OCI-M1 (cell line): ENCODE measurements around the gene RIC3.

ENCODE experiments used
- DNase-seq: peaks from one replicate; lab custom pipeline; 2025; lab: John Stamatoyannopoulos, UW

RIC3 gene

DNA sequence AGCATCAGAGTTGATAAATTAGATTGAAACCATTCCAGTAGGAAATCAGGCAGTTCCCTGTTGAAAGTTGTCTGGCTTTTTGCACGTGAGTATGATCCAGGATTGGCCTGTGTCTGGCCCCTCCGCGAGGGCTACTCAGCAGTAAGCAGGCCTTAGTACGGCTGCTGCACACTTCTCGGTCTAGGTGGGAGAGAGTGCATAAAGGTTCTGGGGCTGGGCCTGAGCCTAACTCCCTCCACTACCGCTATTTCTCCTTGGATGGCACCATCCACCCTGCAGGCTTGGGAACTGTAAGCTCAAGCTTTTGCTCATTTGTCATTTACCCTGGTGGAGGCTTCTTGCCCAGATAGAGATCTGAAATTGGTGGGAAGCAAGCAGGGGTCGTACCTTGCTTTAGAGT, 65.9 kb downstream of the RIC3 start:
- no peak for DNase-seq

DNA sequence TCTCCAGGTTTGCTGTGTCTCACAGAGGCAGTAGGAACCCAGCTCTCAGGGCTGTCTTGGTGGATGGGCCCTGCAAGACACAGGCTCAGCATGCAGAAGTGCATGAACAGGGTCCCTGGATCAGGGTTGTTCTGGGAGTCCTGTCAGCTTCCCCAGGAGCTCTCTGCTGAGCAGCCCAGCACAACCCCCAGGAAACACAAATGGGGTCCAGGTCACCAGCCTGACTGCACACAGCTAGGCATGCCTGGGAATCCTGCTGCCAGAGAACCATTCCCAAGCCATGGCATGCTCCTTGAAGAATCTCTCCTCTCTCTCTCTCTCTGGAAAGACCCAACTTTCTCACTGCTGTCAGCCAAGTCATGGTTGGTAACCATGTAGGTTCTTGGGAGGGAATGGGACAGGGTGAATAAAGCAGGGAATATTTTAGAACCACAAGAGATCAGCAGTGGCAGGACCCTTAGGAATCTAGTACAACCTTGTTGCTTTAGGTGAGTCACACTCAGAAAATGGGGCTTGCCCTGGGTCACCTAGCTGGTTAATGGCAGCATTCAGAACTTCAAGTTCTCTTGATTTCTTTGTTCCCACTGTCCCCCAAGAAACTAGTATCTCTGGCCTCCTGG, 66.4 kb downstream of the RIC3 start:
- DNase-seq: no peak

DNA sequence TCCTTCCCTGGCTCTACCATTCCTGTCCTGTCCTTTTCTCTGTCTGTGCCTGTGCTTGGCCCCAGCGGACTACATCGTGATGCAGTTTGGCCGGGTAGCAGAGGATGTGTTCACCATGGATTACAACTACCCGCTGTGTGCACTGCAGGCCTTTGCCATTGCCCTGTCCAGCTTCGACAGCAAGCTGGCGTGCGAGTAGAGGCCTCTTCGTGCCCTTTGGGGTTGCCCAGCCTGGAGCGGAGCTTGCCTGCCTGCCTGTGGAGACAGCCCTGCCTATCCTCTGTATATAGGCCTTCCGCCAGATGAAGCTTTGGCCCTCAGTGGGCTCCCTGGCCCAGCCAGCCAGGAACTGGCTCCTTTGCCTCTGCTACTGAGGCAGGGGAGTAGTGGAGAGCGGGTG, 67.4 kb downstream of the RIC3 start:
- no peak for DNase-seq

DNA sequence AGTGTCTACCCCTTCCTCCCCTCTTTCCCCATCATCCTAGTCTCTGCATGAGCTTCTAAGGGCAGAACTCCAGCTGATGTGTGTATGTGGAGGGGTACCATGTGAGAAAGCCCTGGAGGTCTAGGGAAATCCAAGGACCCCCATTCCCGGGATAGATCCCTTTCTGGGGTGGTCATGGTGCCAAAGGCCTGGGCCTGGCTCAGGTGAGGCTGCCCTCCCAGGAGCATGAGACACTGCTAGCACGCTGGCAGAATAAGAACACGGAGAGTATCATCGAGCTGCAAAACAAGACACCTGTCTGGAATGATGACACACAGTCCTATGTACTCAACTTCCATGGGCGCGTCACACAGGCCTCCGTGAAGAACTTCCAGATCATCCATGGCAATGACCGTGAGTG, 68.2 kb downstream of the RIC3 start:
- DNase-seq: no peak

DNA sequence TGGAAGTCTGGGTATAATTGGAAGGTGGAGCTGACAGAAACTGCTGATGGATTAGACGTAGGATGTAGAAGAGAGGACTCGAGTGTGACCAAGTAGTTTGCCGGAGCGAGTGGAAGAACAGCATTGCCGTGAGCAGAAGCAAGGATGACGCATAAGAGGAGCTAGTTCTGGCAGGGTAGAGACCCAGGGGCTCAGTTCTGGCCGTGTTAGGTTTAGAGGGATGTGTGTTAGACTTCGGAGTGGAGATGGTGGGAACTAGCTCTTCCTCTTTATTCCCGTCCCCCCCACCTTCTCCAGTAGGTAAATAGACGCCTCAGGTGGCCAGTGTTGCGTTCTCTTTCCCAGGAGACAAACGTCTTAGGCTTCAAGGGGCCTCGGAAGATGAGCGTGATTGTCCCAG, 68.7 kb downstream of the RIC3 start:
- no peak for DNase-seq

DNA sequence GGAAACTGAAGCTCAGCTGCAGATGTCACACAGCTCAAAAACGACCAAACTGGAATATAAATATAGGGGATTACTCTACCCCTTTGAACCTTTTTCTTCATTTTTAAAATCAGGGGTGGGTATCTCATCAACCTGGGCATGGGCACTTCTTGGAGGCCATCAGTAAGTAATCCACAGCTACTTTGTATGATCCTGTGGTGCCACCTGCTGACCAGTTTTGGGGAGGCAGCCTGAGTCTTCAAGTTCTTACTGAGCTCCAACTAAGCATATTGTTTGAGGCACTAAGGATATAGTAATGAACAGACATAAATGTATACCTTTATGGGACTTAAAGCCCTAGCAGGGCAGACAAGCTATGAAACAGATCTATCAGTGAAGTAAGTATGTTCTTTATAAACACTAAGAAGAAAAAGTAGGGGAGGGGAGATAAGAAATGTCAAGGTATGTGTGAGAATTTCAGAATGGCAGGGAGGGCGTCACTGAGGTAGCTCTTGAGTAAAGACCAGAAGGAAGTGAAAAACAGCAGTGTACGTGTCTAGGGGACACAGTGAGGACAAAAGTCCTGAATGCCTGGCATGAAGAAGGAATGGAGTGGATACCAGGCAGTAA, 69.4 kb downstream of the RIC3 start:
- DNase-seq: peak; percentile 86

DNA sequence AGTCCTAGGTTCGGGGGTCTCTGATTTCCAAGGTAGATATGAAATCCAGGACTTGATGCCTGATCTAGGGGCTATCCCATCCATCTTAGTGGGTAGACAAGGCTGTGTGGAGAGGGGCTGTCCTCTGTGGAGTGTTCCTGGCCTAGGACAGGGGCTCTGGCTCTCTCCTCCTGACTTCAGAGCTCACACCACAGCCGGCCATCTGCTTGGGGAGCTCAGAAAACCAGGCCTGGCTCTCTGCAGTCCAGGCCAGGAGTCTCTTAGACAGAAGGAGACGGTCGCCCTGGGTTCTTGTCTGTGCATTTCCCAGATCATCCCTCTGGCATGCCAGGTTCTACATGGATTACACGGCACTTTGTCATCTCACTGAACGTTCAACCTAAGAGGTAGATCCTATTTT, 69.9 kb downstream of the RIC3 start:
- DNase-seq: no peak

DNA sequence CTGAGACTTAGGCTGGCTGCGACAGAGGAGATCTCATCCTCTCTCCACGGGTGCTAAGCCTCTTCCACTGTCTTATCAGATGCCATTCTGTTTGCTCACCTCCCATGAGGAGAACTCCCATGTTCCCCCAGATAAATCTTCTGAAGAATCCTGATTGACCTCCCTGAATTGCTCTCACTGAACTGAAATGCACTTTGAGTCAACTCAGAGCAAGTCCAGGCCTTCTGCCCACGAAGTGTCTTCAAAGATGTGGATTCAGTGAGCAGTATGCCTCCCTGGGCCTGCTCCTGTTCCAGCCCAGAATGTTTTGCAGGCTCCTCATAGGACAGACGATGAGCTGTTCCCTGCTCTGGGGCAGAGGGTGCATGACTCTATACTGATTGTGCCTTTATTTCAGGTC, 70.5 kb downstream of the RIC3 start:
- DNase-seq: no peak

DNA sequence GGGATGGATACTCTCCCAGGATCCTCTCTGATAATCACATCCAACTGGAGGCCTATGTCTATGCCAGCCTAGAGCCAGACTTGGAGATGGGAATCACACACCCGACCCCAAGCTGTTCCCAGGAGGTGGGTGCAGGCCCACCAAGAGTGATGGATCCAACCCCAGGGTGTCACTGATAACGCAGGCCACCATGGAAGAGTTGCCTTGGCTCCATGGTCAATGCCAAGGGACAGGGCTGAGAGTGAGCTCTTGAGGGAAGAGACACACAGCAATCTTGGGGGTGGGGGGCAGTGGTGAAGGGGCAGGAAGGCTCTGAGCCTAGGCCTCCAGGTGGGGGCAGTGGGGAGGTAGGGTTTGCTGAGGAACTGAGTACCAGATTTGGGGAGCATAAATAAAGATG, 70.9 kb downstream of the RIC3 start:
- no peak for DNase-seq

DNA sequence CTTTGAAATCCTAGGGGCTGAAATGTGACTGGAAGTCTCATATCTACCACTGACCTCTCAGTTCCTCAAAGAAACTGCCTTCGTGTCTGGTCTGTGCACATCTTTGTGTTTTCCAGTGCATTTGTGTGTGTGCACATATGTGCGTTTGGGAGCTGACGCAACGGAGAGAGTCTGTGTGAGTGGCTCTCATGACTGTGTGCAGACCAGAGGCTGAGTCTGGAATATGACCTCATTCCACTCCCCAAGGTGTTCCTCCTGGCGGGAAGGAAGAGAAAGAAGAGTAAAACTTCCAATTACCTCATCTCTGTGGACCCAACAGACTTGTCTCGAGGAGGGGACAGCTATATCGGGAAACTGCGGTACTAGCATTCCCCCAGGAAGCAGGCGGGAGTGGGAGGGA, 71.4 kb downstream of the RIC3 start:
- no peak for DNase-seq

DNA sequence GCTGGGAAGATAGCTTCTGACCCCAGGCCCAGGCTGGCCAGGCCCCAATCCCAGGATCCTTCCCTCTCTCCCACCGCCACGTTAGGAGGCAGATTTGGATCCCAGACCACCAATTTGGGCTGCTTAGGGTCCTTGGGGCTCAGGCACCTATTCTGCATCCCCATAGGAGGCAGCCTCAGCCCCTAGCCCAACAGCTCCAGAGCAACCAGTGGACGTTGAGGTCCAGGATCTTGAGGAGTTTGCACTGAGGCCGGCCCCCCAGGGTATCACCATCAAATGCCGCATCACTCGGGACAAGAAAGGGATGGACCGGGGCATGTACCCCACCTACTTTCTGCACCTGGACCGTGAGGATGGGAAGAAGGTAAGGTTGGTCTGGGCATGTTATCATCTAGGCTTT, 71.8 kb downstream of the RIC3 start:
- DNase-seq: no peak

DNA sequence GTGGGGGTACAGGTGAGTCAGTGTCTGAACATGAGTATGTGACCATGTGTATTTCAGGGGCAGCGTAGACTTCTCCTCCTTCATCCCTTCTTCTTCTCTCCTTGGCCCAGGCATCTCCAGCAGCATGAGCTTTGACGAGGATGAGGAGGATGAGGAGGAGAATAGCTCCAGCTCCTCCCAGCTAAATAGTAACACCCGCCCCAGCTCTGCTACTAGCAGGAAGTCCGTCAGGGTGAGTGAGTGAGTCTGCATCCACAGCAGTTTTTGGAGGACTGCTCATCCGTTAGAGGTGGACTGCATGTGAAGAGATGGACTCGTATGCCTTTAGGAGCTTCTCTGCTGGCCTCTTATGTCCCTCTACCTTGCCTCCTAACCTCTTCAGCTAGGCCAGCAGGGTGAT, 72.2 kb downstream of the RIC3 start:
- DNase-seq: no peak

DNA sequence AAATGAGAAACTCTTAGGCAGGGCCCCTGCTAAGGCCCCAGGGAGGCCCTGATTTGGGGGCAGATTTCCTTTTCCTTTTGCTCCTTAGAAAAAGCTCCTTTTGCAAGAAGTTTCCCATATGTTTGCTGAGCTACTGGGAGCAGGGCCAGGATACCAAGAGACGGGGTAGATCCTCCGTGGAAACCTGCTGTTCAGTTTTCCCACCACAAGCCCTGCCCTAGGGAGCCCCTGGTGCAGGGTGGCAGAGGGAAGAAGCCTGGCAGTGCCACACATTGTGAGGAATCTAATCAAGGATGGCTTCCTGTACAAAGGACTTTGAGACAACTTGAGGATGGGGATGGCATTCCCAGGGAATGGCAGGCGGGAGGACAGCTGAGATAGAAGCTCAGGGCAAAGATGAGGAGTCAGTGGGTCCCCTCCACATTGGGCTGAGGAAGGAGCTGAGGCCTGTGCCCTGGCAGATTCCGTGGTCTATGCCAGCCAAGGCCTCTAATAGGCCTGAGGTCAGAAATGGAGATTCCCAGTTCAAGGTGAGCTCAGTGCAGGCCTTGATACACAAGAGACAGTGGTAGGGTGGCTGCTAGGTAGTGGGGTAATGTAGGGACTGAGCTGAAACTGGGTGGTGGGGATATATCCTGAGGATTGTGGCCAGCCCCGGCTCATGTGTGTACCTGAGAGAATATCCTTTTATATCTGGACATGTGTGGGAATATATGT, 72.9 kb downstream of the RIC3 start:
- no peak for DNase-seq

DNA sequence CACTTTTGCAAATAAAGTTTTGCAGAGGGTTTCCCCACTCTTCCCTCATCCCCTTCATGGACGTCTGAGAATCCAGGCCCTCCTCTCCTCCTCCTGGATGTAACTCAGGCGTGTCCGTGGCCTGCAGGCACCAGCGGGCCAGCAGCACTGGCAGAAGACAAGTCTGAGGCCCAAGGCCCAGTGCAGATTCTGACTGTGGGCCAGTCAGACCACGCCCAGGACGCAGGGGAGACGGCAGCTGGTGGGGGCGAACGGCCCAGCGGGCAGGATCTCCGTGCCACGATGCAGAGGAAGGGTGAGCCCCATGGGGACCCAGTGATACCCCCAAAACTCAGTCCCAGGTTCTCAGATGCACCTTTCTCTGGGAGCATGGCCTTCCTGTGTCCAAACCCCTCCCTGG, 73.5 kb downstream of the RIC3 start:
- no peak for DNase-seq

DNA sequence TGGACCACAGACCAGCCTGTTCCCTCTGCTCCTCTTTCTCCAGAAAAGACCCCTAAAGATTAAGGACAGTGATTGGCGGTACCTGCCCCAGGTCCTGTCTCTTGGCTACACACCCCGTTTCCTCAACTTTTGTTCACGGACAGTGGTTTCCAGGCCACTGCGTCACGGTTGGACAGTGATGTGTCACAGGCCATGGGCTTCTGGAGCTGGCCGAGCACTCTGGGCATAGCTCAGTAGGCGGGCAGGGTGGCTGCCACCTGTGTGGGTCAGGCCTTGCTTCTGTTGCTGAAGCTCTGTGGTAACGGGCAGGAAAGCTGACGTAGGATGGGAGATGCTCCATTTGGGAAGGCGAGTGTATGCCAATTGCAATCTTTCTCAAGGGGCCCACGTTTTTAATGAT, 74.2 kb downstream of the RIC3 start:
- DNase-seq: no peak

DNA sequence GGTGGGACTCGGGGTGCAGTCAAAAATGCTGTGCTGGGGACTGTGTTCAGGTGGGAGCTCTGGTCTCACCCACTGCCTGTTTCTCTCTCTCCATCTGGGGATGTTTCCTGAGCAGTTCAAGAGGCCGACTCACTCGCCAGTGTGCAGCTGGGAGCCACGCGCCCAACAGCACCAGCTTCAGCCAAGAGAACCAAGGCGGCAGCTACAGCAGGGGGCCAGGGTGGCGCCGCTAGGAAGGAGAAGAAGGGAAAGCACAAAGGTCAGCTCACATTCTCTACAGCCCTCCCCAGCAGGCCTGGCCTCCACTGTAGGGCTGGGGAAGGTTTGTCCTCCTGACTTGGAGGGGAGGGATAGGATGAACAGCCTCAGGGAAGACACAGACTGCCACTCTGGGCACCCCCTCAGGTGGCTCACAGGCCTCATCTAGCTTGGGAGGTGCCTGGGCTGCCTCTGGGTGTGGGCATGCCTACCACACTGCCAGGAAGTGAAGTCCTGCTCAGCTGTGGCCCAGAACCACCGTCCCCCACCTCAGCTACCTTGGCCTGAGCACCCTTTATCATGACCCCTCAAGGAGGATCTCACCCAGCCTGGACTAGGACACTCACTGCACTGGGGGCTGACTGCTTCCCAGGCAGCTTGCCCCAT, 74.8 kb downstream of the RIC3 start:
- no peak for DNase-seq

DNA sequence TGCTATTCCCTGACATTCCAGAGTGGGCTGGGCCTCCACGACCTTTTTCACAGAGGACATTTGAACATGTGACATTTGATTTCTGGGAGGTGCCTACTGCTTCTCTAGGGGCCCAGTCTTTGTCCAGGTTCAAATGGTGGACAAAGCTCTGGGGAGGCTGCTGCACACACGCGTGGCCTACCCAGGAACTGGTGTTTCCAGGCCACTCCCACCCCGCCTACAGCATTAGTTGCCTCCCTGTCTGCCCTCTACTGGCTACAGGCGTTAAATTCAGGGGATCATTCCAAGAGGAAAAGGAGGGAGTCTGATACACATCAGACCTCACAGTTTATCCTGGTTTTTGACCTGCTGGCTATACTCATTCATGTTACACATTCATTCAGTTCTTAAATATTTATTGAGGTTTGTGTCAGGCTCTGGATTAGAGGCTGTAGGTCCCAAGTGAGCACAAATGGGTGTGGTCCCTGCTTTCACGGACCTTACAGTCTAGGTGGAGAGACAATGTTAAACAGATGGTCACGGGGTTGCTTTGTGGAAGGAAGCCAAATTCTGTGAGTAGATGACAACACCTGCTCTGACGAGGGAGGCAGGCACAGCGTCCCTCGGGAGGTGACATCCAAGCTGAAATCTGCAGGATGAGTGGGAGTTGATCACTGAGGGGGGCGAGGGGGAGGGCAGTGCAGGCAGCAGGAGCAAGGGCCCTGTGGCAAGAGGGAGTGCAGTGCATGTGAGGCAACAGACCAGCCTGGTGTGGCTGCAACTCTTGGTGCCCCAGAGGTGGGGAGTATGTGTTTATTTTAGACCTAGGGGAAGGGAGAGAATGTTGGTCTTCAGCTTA, 76.0 kb downstream of the RIC3 start:
- DNase-seq: peak; percentile 74

DNA sequence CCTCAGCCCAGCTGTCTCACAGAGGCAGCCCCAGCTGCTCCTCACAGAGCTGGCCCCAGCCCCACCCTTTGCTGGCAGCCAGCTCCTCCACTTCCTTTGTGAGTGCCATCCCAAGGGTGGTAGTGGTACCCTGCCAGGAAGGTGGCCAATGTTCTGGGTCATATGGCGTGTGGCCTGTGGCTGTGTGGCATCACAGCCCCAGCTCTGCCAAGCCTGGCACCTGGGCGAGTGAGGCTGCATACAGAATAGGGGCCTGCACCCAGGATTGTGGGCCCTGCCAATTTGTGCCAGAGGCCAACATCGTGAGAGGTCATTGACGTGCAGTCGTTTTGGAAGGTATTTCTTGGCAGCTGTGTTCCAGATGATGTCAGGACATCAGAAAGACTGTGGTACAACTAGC, 77.1 kb downstream of the RIC3 start:
- DNase-seq: no peak

DNA sequence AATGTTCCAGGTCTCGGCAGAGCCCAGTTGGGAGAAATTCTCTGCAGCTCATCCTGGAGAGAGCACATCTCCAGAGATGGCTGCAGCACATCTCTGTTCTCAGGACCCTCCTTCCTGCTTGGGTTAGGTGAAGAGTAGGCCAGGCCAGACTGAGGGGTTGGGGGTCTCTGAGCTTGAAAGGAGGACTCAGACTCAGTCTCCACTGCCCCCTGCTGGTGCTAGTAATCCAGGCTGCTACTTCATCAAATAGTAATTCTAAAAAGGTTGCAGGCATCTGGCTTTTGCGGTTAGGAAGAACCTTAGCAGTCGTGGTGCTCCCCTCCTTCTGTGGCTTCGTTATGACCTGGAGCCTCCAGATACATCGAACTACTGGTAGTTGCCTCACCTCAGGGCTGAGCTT, 78.1 kb downstream of the RIC3 start:
- DNase-seq: peak; percentile 40

DNA sequence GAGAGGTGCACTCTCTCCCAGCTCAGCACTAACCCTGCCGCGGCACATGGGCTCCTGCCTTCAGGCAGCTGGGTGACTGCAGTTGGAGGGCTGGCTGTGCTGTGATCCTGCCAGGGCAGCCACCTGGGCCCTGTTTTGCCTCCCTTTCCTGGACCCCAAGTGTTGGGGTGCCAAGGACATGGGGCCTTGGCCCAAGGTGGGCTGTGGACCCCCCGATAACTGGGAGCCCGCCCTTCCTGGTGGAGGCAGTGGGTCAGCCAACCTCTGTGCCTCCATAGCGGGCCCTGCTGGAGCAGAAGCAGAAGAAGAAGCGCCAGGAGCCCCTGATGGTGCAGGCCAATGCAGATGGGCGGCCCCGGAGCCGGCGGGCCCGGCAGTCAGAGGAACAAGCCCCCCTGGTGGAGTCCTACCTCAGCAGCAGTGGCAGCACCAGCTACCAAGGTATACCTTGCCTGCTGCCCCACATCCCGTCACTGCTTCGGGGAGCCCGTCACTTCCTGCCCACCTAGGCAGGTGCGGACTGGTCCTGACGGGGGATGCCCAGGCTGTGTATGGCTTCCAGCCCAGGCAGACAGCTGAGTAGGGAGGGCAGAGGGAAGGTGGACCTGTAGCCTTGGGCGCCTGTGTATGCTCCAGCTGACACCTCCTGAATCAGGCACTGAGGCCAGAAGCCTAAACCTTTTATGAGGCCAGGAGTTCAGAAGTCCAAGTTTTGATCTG, 78.9 kb downstream of the RIC3 start:
- no peak for DNase-seq

DNA sequence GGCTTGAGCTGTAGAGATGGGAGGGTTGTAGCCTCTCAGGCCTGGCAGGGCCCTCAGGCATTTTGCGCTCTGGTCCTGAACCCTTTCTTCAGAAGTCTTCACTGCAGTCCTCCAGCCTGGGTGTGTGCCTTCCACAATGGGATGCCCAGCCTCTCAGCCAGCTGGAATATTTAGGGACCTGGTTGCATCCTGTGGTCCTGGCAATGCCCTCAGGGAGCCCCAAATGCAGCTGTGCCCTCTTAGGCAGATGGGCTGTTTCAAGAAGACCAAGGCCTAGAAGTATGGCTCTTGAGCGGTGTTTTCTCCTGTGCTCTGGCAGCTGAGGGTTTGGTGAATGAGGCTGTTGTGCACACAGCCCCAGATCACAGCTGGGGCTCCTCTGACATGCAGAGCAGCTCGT, 81.1 kb downstream of the RIC3 start:
- no peak for DNase-seq

DNA sequence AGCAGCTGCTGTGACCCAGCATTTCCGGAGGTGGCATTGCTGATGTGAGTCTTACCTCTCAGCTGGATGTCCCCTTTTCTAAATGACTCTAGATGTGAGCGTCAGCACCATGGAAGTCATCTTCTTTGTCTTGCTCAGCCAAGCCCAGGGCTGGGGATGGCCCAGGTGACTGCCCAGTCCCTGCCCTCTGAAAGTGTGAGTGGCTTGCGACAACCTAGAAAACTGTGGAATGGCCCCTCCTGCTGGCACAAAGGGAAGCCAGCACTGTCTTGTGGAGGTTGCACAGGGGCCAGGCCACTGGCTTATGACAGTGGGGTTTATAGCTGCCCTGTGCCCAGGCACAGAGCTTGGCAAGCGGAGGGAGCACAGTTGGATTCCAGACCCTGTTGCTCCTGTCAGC, 81.6 kb downstream of the RIC3 start:
- DNase-seq: no peak
